Measurements from ENCODE around the gene PCED1B. TPM values are rescaled to one million over a fixed set of nuclear protein-coding genes. Genes with fewer than 3 reads are reported as not detected.
"Not testable (repeated sequence)": the region's sequence is repeated elsewhere in the genome, so short reads cannot be mapped to it uniquely, and the experiment has no call there.

The PCED1B gene
- total and polyA plus RNA-seq, 2 donors (not counting 1 experiment from before 2014, with no cell fraction given): 0.33 to 0.83 TPM

DNA sequence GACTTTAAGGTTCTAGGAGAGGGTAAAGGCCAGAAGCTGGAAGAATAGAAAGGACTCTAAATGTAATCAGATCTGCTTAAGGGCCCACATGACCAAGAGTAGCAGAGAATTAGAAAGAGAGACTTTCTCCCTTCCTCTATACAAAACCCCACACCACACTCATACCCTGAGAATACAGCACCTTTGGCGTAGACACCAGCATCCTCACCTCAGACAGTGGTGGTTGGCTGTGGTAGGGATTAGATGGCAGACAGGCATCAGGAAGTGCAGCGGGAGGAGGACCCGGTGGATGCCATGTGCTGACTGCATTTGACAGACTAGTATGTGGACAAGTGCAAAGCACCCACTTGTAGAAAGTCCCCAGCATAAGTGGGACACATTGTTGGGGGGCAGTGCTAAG is 98.6 kb downstream of the PCED1B start:
- Histone ChIP-seq H2AFZ (ENCODE audit: low read length) (no peak overlapping the region), H3K4me3 (replicated peaks in 1 of 4; ENCODE audit: control extremely low read depth in 1 of 4, insufficient read depth in 1 of 4, low read depth in 3 of 4, low read length in 4 of 4) (no peak overlapping the region), H3K4me2 (ENCODE audit: extremely low read depth, insufficient read depth, low read length) (no peak overlapping the region), H3K36me3 (ENCODE audit: control insufficient read depth, insufficient read depth, low read length) (no peaks in the 10 kb centered on the region), H3K27ac (ENCODE audit: insufficient read depth, low read length) (no peak overlapping the region), H4K20me1 (ENCODE audit: control insufficient read depth, extremely low read depth, insufficient read depth, low read length) (no peaks in the 10 kb centered on the region), H3K4me1 (ENCODE audit: control insufficient read depth, extremely low read depth, insufficient read depth, low read length) (no peaks in the 10 kb centered on the region), H3K79me2 (ENCODE audit: control insufficient read depth, insufficient read depth, low read length) (no peaks in the 10 kb centered on the region), H3K9me3 (ENCODE audit: control insufficient read depth, insufficient read depth, low read depth, low read length) (no peaks in the 10 kb centered on the region), H3K27me3 (ENCODE audit: control insufficient read depth, insufficient read depth, low read length) (no peaks in the 10 kb centered on the region), H3K9ac (ENCODE audit: insufficient read depth, low read length) (no peak overlapping the region)
- TF ChIP-seq, protein P1, sequence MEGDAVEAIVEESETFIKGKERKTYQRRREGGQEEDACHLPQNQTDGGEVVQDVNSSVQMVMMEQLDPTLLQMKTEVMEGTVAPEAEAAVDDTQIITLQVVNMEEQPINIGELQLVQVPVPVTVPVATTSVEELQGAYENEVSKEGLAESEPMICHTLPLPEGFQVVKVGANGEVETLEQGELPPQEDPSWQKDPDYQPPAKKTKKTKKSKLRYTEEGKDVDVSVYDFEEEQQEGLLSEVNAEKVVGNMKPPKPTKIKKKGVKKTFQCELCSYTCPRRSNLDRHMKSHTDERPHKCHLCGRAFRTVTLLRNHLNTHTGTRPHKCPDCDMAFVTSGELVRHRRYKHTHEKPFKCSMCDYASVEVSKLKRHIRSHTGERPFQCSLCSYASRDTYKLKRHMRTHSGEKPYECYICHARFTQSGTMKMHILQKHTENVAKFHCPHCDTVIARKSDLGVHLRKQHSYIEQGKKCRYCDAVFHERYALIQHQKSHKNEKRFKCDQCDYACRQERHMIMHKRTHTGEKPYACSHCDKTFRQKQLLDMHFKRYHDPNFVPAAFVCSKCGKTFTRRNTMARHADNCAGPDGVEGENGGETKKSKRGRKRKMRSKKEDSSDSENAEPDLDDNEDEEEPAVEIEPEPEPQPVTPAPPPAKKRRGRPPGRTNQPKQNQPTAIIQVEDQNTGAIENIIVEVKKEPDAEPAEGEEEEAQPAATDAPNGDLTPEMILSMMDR (conservative IDR thresholded peaks at IDR 0.05 in 1 of 2, IDR thresholded peaks at IDR 0.05 in 1 of 2; ENCODE audit: low read depth in 1 of 2, low read length in 2 of 2): no peak
- no peak for TF ChIP-seq EZH2 (IDR thresholded peaks at IDR 0.05; ENCODE audit: low read length, missing control alignments)
- DNase-seq (ENCODE audit: low read depth in 2 of 2): no peak

DNA sequence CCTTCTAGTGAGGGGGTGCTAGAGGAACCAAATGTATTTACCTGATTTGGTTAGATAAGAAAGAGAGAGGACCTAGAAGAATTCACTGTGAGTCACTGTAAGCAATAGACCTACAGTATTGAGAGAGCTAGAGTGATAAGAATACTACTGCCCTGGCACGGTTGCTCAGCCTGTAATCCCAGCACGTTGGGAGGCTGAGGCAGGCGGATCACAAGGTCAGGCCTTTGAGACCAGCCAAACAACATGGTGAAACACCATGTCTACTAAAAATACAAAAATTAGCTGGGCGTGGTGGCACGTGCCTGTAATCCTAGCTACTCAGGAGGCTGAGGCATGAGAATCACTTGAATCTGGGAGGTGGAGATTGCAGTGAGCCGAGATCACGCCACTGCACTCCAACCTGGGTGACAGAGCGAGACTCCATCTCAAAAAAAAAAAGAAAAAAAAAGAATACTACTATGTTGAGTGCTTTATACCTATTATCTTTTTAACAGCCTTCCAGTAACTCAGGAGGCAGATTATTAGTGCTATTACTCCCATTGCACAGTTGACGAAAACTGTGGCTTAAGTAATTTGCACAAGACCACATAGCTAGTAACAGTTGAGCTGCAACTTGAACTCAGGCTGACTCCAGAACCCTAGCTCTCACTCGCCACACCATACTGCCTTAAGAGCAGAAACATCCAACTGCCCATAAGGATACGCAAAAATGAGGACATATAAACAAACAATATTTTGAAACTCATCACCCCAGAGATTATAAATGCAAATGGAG is 102.9 kb downstream of the PCED1B start:
- not testable (repeated sequence) for H3K4me3 ChIP-seq (replicated peaks in 1 of 4; ENCODE audit: control extremely low read depth in 1 of 4, insufficient read depth in 1 of 4, low read depth in 3 of 4, low read length in 4 of 4); H4K20me1 ChIP-seq (ENCODE audit: control insufficient read depth, extremely low read depth, insufficient read depth, low read length); H3K79me2 ChIP-seq (ENCODE audit: control insufficient read depth, insufficient read depth, low read length); H2AFZ ChIP-seq (ENCODE audit: low read length); H3K27me3 ChIP-seq (ENCODE audit: control insufficient read depth, insufficient read depth, low read length); H3K9me3 ChIP-seq (ENCODE audit: control insufficient read depth, insufficient read depth, low read depth, low read length); H3K9ac ChIP-seq (ENCODE audit: insufficient read depth, low read length); H3K36me3 ChIP-seq (ENCODE audit: control insufficient read depth, insufficient read depth, low read length); H3K4me1 ChIP-seq (ENCODE audit: control insufficient read depth, extremely low read depth, insufficient read depth, low read length); H3K27ac ChIP-seq (ENCODE audit: insufficient read depth, low read length); H3K4me2 ChIP-seq (ENCODE audit: extremely low read depth, insufficient read depth, low read length)
- DNase-seq (ENCODE audit: low read depth in 2 of 2): peak in 1 of 2 donors; percentile 32

DNA sequence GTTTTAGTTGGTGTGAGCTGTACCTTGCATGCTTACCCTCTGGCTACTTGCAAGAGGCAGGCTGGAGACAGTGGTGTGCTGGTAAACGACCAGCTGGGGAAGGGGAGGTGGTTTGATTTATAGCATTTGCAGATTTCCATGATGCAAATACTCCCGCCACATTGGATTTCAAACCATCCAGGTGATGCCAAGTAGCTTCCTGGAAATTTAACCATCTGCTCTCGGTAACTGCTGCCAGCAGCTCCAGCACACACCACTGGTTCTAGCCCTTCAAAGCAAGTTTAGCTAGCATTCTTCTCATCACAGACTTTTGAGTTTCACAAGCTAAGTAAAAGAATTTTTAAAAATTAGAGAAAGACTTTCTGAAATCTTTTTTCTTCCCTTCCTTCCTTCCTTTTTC is 104.8 kb downstream of the PCED1B start:
- H3K4me3 ChIP-seq (replicated peaks in 1 of 4; ENCODE audit: control extremely low read depth in 1 of 4, insufficient read depth in 1 of 4, low read depth in 3 of 4, low read length in 4 of 4): no peak overlapping the region
- H3K9me3 ChIP-seq (ENCODE audit: control insufficient read depth, insufficient read depth, low read depth, low read length): no peaks in the 10 kb centered on the region
- no peak overlapping the region for H3K4me2 ChIP-seq (ENCODE audit: extremely low read depth, insufficient read depth, low read length)
- no peaks in the 10 kb centered on the region for H3K79me2 ChIP-seq (ENCODE audit: control insufficient read depth, insufficient read depth, low read length)
- no peaks in the 10 kb centered on the region for H4K20me1 ChIP-seq (ENCODE audit: control insufficient read depth, extremely low read depth, insufficient read depth, low read length)
- no peak overlapping the region for H3K27ac ChIP-seq (ENCODE audit: insufficient read depth, low read length)
- no peak overlapping the region for H2AFZ ChIP-seq (ENCODE audit: low read length)
- H3K4me1 ChIP-seq (ENCODE audit: control insufficient read depth, extremely low read depth, insufficient read depth, low read length): peaks cover 2% of the 10 kb centered on the region
- H3K9ac ChIP-seq (ENCODE audit: insufficient read depth, low read length): no peak overlapping the region
- H3K36me3 ChIP-seq (ENCODE audit: control insufficient read depth, insufficient read depth, low read length): no peaks in the 10 kb centered on the region
- DNase-seq (ENCODE audit: low read depth in 2 of 2): no peak
- no peak for TF ChIP-seq EZH2 (IDR thresholded peaks at IDR 0.05; ENCODE audit: low read length, missing control alignments)
- TF ChIP-seq, protein P1 (conservative IDR thresholded peaks at IDR 0.05 in 1 of 2, IDR thresholded peaks at IDR 0.05 in 1 of 2; ENCODE audit: low read depth in 1 of 2, low read length in 2 of 2): no peak
- H3K27me3 ChIP-seq (ENCODE audit: control insufficient read depth, insufficient read depth, low read length): no peaks in the 10 kb centered on the region

Data from fibroblast of lung (primary cell).